GM18526 (cell line): ENCODE measurements around the gene ZCCHC14.

ENCODE experiments used
- POLR2A ChIP-seq: IDR thresholded peaks from 3 replicates; pipeline ENCODE4 v1.6.1; 2011; ENCODE audit not compliant: insufficient read length; ENCODE audit errors: extremely low read depth

ZCCHC14 gene

GRCh38 chr16:87531418-87531817 lies 38.6 kb upstream of the ZCCHC14 start:
- no peak for TF ChIP-seq POLR2A

GRCh38 chr16:87528690-87529579 lies 36.1 kb upstream of the ZCCHC14 start:
- TF ChIP-seq POLR2A: no peak

GRCh38 chr16:87527055-87527724 lies 34.4 kb upstream of the ZCCHC14 start:
- TF ChIP-seq POLR2A: no peak

GRCh38 chr16:87526238-87526947 lies 33.6 kb upstream of the ZCCHC14 start:
- no peak for TF ChIP-seq POLR2A

- no peak for TF ChIP-seq POLR2A
Observed at GRCh38 chr16:87525352-87525751, 32.5 kb upstream of the ZCCHC14 start.

- TF ChIP-seq POLR2A: no peak
Observed at GRCh38 chr16:87524407-87524806, 31.6 kb upstream of the ZCCHC14 start.

GRCh38 chr16:87516361-87516760 lies 23.5 kb upstream of the ZCCHC14 start:
- no peak for TF ChIP-seq POLR2A

GRCh38 chr16:87515475-87516330 lies 22.9 kb upstream of the ZCCHC14 start:
- no peak for TF ChIP-seq POLR2A

- TF ChIP-seq POLR2A: no peak
Observed at GRCh38 chr16:87507351-87508069, 14.7 kb upstream of the ZCCHC14 start.

GRCh38 chr16:87506423-87507350 lies 13.9 kb upstream of the ZCCHC14 start:
- TF ChIP-seq POLR2A: no peak

GRCh38 chr16:87505834-87506233 lies 13.0 kb upstream of the ZCCHC14 start:
- no peak for TF ChIP-seq POLR2A

GRCh38 chr16:87502308-87502969 lies 9.6 kb upstream of the ZCCHC14 start:
- no peak for TF ChIP-seq POLR2A

- no peak for TF ChIP-seq POLR2A
Observed at GRCh38 chr16:87501117-87501516, 8.3 kb upstream of the ZCCHC14 start.
